ENCODE data around the gene CEP152. TPM values are rescaled to one million over a fixed set of nuclear protein-coding genes. Genes with fewer than 3 reads are reported as not detected.

Gene CEP152
- total and polyA plus RNA-seq, 2 donors from 2014 or later: 1.4 to 4.5 TPM

GRCh38 chr15:48796930-48797329, 13.9 kb downstream of the CEP152 start:
- peak; percentile 85 for FAIRE-seq
- peak in 1 of 5 donors; percentile 49 for DNase-seq
- TF ChIP-seq CTCF (IDR thresholded peaks at IDR 0.05; ENCODE audit: borderline replicate concordance, extremely low read depth, insufficient read depth): no peak
- H3K27me3 ChIP-seq (ENCODE audit: control insufficient read depth, insufficient read depth, low read length): no peaks in the 10 kb centered on the region
- H3K27ac ChIP-seq (ENCODE audit: low read depth in 2 of 2, low read length in 2 of 2): peak overlapping the region; percentile 68 to 80
- peak overlapping the region in 1 of 3 donors; percentile 13 for H3K4me3 ChIP-seq (ENCODE audit: low read length in 3 of 3)
- H3K9me3 ChIP-seq (ENCODE audit: control insufficient read depth in 2 of 3, insufficient read depth in 1 of 3, low read length in 3 of 3): no peaks in the 10 kb centered on the region
- H3K4me1 ChIP-seq (ENCODE audit: control insufficient read depth in 2 of 3, insufficient read depth in 2 of 3, low read depth in 1 of 3, low read length in 3 of 3): peaks cover 0 to 27% (median 0%) of the 10 kb centered on the region in 3 donors
- H3K9ac ChIP-seq (ENCODE audit: low read length in 3 of 3): no peak overlapping the region
- intact Hi-C loops (cut with DNase I): no loop called here
- H3K36me3 ChIP-seq (ENCODE audit: control insufficient read depth in 2 of 3, insufficient read depth in 3 of 3, low read length in 3 of 3): no peaks in the 10 kb centered on the region

- no peak overlapping the region for H3K9ac ChIP-seq (ENCODE audit: low read length in 3 of 3)
- H3K9me3 ChIP-seq (ENCODE audit: control insufficient read depth in 2 of 3, insufficient read depth in 1 of 3, low read length in 3 of 3): no peaks in the 10 kb centered on the region
- TF ChIP-seq CTCF (IDR thresholded peaks at IDR 0.05; ENCODE audit: borderline replicate concordance, extremely low read depth, insufficient read depth): no peak
- no peaks in the 10 kb centered on the region for H3K36me3 ChIP-seq (ENCODE audit: control insufficient read depth in 2 of 3, insufficient read depth in 3 of 3, low read length in 3 of 3)
- FAIRE-seq (no peak), DNase-seq (no peak)
- H3K27ac ChIP-seq (ENCODE audit: low read depth in 2 of 2, low read length in 2 of 2): peak overlapping the region; percentile 61 to 80
- peaks cover 0 to 27% (median 0%) of the 10 kb centered on the region in 3 donors for H3K4me1 ChIP-seq (ENCODE audit: control insufficient read depth in 2 of 3, insufficient read depth in 2 of 3, low read depth in 1 of 3, low read length in 3 of 3)
- H3K4me3 ChIP-seq (ENCODE audit: low read length in 3 of 3): peak overlapping the region in 2 of 3 donors; percentile 13 to 31
- intact Hi-C loops (cut with DNase I): no loop called here
- no peaks in the 10 kb centered on the region for H3K27me3 ChIP-seq (ENCODE audit: control insufficient read depth, insufficient read depth, low read length)
These were observed 14.3 kb downstream of the CEP152 start for GRCh38 chr15:48796521-48796920.

- intact Hi-C loops (cut with DNase I): no loop called here
- FAIRE-seq: no peak
- TF ChIP-seq CTCF (IDR thresholded peaks at IDR 0.05; ENCODE audit: borderline replicate concordance, extremely low read depth, insufficient read depth): no peak
- Histone ChIP-seq H3K4me3 (ENCODE audit: low read length in 3 of 3) (no peak overlapping the region), H3K27me3 (ENCODE audit: control insufficient read depth, insufficient read depth, low read length) (no peaks in the 10 kb centered on the region), H3K4me1 (ENCODE audit: control insufficient read depth in 2 of 3, insufficient read depth in 2 of 3, low read depth in 1 of 3, low read length in 3 of 3) (peaks cover 0 to 27% (median 0%) of the 10 kb centered on the region in 3 donors), H3K9me3 (ENCODE audit: control insufficient read depth in 2 of 3, insufficient read depth in 1 of 3, low read length in 3 of 3) (no peaks in the 10 kb centered on the region), H3K36me3 (ENCODE audit: control insufficient read depth in 2 of 3, insufficient read depth in 3 of 3, low read length in 3 of 3) (no peaks in the 10 kb centered on the region), H3K27ac (ENCODE audit: low read depth in 2 of 2, low read length in 2 of 2) (no peak overlapping the region), H3K9ac (ENCODE audit: low read length in 3 of 3) (no peak overlapping the region)
- DNase-seq: no peak
These were observed 15.0 kb downstream of the CEP152 start for GRCh38 chr15:48795901-48796300.

- H3K4me1 ChIP-seq (ENCODE audit: control insufficient read depth in 2 of 3, insufficient read depth in 2 of 3, low read depth in 1 of 3, low read length in 3 of 3): peaks cover 0 to 18% (median 0%) of the 10 kb centered on the region in 3 donors
- no peak overlapping the region for H3K9ac ChIP-seq (ENCODE audit: low read length in 3 of 3)
- no peaks in the 10 kb centered on the region for H3K36me3 ChIP-seq (ENCODE audit: control insufficient read depth in 2 of 3, insufficient read depth in 3 of 3, low read length in 3 of 3)
- DNase-seq (no peak), FAIRE-seq (no peak)
- H3K27me3 ChIP-seq (ENCODE audit: control insufficient read depth, insufficient read depth, low read length): no peaks in the 10 kb centered on the region
- H3K27ac ChIP-seq (ENCODE audit: low read depth in 2 of 2, low read length in 2 of 2): peak overlapping the region; percentile 26 to 63
- TF ChIP-seq CTCF (IDR thresholded peaks at IDR 0.05; ENCODE audit: borderline replicate concordance, extremely low read depth, insufficient read depth): no peak
- peak overlapping the region in 1 of 3 donors; percentile 14 for H3K4me3 ChIP-seq (ENCODE audit: low read length in 3 of 3)
- intact Hi-C loops (cut with DNase I): no loop called here
- no peaks in the 10 kb centered on the region for H3K9me3 ChIP-seq (ENCODE audit: control insufficient read depth in 2 of 3, insufficient read depth in 1 of 3, low read length in 3 of 3)
These were observed 16.2 kb downstream of the CEP152 start for GRCh38 chr15:48794697-48795134.

Data from kidney (tissue), 14 donors.